GM18519 (cell line): Measurements from ENCODE around the gene OR5H1.
"Not testable (repeated sequence)": the region's sequence is repeated elsewhere in the genome, so short reads cannot be mapped to it uniquely, and the experiment has no call there.

Experiments
- ATAC-seq: cut with Tn5 transposase; IDR thresholded peaks from one replicate; pipeline ENCODE4 v1.9.1; 2021; ENCODE audit warnings: mild to moderate bottlenecking, moderate library complexity; ENCODE audit not compliant: unreplicated experiment, low FRiP score

The OR5H1 gene

GRCh38 chr3:98130421-98130820, at the start of gene OR5H1:
Gene OR5H1 (plus strand): TSS chr3:98130721. CDS start chr3:98132698, 1,977 bp downstream.
- ATAC-seq: no peak

- ATAC-seq: no peak
These were observed 43.6 kb upstream of the OR5H1 start, which contains the start of gene OR5AC2 for GRCh38 chr3:98086873-98087272. Gene OR5AC2 (plus strand): TSS chr3:98087173. CDS start chr3:98087173, 0 bp downstream.

DNA sequence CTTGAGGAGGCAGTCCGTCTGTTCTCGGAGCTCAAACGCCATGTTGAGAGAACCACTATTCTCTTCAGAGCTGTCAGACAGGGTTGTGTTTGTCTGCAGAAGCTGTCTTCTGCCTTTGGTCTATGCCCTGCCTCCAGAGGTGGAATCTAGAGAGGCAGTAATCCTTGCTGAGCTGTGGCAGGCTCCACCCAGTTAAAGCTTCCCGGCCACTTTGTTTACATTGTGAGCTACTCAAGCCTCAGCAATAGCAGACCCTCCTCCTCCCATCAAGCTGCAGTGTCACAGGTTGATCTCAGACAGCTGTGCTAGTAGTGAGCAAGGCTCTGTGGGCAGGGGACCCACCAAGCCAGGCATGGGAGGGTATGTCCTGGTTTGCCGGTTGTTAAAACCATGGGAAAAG, 34.6 kb upstream of the OR5H1 start:
- no peak for ATAC-seq

DNA sequence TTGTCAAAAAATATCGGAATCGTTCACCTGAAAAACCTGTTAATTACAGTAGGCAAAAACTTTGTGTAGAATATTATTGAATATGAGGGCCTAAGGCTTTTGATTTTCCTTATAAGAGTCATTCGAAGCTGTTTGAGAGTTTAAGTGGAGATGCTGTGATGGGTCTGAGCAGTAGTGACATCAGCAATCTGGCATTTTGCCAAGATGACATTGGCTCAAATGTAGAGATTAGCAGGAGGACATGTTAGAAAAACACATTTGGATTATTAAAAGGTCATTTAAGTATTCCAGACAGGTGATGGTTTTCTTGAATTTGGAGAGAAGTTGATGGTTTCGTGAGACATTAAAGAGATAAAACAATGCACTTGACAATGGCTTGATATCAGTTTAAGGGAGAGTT, 30.7 kb upstream of the OR5H1 start:
- no peak for ATAC-seq

- no peak for ATAC-seq
These were observed 22.4 kb upstream of the OR5H1 start for GRCh38 chr3:98108162-98108561.

GRCh38 chr3:98109807-98110549, 20.5 kb upstream of the OR5H1 start:
- ATAC-seq: no peak

DNA sequence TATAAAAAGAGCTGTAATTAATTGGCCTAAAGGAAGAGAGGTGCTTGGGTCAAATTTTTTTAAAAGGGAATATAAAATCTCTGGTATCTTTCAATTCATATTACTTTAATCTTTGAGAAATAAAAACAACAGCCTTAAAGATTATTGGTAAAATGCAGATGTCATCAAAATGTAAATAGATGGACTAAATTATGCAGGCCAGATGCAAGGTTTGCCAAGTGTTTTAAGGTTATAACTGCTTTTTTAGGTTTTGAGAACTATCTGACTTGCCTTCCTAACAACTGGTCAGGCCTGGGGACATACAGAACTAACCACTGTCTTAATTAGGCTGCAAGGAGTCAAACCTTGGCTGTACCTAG, 20.0 kb upstream of the OR5H1 start:
- ATAC-seq: no peak

DNA sequence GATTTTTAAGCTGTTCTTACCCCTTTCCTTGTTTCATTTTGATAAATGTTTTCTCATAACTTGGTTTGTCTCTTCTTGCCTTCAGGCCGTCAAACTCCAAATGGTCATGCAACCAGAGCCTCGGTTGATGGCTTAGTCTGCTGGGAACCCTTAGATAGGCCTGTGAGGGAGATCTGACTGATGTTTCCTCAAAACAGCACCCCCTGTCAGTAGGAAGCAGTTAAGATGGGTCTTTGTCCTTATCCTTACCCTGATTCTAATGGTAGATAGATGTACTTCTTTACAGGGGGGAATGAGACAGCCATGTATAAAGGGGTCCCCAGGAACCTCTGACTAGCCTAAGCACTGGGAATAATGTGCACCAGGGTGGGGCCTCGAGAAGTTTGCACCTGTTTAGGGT, 16.3 kb upstream of the OR5H1 start:
- ATAC-seq: no peak

- ATAC-seq: no peak
These were observed 14.8 kb upstream of the OR5H1 start for GRCh38 chr3:98115717-98116116.

DNA sequence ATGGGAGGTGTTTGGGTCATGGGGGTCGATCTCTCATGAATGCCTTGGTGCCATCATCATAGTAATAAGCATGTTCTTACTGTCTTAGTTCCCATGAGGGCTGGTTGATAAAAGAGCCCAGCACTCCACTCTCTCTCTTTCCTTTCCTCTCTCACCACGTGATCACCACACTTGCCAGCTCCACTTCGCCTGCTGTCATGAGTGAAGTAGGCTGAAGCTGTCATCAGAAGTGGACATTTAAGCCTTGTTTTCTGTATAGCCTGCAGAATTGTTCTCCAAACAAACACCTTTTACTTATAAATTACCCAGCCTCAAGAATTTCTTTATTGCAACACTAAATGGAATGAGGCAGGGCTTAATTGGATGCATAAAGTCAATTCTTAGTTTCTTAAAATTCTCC, 6.1 kb downstream of the OR5H1 start:
- no peak for ATAC-seq

- not testable (repeated sequence) for ATAC-seq
These were observed 7.5 kb downstream of the OR5H1 start for GRCh38 chr3:98137826-98138557.

DNA sequence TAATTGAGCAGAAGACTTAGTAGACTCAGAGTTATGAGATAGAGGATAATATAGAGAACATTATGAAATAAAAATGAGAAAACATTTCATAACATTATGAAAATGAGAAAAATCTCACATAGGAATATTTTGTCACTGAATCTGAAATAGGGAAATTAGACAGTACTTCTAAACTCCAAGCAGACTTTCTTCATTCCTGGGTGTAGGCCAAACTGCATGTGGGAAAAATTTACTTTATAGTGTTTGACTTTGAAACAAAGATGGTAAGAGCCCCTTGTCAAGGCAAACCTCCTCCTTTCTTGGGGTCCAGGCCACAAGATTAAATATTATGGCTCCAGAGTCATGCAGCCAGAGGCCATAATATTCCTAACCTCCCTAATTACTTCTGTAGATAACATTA, 10.0 kb downstream of the OR5H1 start:
- no peak for ATAC-seq

GRCh38 chr3:98147179-98147578, 16.7 kb downstream of the OR5H1 start, which contains the start of gene OR5H14:
Gene OR5H14 (plus strand): TSS chr3:98147479. CDS start chr3:98149386, 1,907 bp downstream.
- no peak for ATAC-seq

DNA sequence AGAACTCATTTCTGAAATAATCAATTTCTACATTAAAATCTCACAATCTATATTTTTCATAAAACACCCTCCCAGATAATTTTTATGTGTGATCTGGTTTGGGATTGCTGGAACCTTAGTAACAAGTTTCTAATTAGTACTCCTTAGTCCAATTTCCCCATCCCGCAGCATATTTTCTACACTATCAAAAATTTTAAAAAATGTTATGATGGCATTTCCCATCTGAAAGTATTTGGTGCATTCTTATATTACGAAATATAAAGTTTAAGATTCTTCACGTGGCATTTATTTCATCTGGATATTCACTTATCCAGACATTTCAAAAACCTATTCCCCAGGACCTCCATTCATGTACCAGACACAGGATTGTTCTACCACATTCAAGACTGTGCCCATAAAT, 18.2 kb downstream of the OR5H1 start:
- ATAC-seq: no peak

DNA sequence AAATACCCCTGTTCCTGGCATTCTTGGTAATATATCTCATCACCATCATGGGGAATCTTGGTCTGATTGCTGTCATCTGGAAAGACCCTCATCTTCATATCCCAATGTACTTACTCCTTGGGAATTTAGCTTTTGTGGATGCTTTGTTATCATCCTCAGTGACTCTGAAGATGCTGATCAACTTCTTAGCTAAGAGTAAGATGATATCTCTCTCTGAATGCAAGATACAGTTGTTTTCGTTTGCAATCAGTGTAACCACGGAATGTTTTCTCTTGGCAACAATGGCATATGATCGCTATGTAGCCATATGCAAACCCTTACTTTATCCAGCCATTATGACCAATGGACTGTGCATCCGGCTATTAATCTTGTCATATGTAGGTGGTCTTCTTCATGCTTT, 18.9 kb downstream of the OR5H1 start:
- ATAC-seq: not testable (repeated sequence)

DNA sequence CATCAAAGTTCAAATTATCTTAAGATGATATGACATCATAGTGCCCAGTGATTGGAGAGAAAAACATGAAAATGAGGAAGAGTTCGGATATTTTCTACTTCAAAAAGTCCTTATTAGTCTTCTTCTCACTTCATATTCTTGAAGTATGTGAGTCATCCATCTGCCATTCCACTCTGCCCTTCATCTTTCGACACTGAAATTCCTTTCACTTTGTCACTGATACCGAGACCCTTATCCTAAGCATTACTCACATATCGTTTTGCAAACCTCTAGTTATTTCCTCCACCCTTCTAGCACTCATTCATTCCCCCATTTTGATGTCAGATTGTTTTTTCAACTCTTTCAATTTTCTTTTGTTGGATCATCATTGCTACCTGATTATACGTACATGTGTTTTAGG, 20.7 kb downstream of the OR5H1 start:
- ATAC-seq: no peak

DNA sequence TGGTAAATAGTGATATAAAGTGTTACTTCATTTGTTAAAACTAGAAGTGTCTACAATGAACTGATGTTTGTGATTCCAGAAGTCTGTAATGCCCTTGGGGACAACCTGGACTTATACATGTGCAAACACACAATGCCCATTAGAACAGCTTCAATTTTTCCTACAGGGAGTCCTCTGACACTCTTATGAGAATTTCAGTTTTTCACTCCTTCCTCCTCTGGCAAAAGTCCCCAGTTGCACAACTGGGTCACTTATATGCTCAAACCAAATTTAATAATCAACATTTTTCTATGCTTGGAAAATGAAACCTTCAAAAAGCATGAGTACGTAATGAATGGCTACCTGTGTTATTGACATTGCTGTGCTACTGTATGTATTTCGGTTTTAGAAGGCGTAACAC, 35.9 kb downstream of the OR5H1 start, which contains the start of gene OR5H15:
TSS of gene OR5H15 (plus strand) at position 301 of the 400 bp plus-strand sequence. CDS start 2,004 bp downstream, outside the sequence.
- no peak for ATAC-seq

DNA sequence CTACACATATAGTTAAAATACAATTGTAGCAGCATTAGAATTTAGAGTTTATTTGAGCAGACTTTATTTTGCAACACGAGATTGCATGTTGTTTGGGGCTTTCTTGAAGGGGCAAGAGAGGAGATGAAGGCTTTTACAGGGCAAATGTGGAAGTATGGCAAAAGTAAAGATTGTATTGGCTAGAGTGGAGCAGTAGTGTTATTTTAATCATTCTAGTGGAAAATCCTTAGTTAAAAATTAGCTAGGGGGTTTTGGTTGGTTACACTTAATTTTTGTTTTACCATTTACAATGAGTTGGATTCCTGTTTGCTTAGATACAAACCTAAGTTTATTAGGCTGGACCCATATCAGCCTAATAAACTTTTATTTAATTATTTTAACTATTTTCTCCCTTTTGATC, 40.5 kb downstream of the OR5H1 start:
- ATAC-seq: no peak

- no peak for ATAC-seq
These were observed 42.1 kb downstream of the OR5H1 start for GRCh38 chr3:98172621-98173020.

GRCh38 chr3:98180319-98180890, 49.9 kb downstream of the OR5H1 start:
- no peak for ATAC-seq

DNA sequence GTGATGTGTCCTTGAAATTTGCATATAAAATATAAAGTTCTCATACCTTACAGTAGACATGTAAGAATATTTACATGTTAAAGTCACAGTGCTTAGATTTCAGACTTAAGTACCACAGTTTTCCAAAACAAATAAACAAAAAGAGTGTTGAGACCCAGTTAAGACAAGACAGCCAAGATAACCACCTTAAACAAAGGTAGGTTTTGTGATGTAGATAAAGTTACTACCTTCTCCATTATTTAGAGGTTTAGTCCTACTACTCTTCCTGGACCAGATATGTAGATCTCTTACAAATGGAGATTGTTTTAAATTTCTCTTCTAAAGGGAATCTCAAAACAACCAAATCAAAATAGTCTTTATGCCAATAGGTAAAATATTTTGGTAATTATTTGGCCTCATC, 51.7 kb downstream of the OR5H1 start:
- no peak for ATAC-seq
